ENCODE data around the gene FREY1. TPM values are rescaled to one million over a fixed set of nuclear protein-coding genes. Genes with fewer than 3 reads are reported as not detected.

FREY1 gene
- polyA plus RNA-seq, 3 donors = 0.37 TPM; not detected in 2

GRCh38 chr11:45927684-45928413 is 20.8 kb upstream of the FREY1 start:
- intact Hi-C loops (cut with micrococcal nuclease) = no loop called here
- no peak overlapping the region for H3K4me3 Mint-ChIP-seq
- peaks cover 54% of the 10 kb centered on the region for H3K4me1 Mint-ChIP-seq

GRCh38 chr11:45927332-45927683 is 20.2 kb upstream of the FREY1 start:
- Mint-ChIP-seq H3K27ac (no peak overlapping the region), H3K4me3 (no peak overlapping the region)
- H3K36me3 ChIP-seq (replicated peaks in 1 of 2; ENCODE audit: control insufficient read depth in 1 of 2, insufficient read depth in 2 of 2, low read length in 2 of 2) = peaks cover 10 to 13% of the 10 kb centered on the region in 2 donors

More at GRCh38 chr11:45927684-45928413, 20.8 kb upstream of the FREY1 start:
- H3K9ac ChIP-seq (ENCODE audit: insufficient read depth, low read length, poor library complexity, severe bottlenecking) = peak overlapping the region; percentile 15
- TF ChIP-seq CTCF (IDR thresholded peaks at IDR 0.05) = no peak
- peak in 1 of 3 donors; percentile 3 for DNase-seq
- H3K9me3 ChIP-seq (replicated peaks in 1 of 2; ENCODE audit: control insufficient read depth in 1 of 2, insufficient read depth in 1 of 2, low read length in 2 of 2) = no peaks in the 10 kb centered on the region
- 94% methylated on average over 27 of the region's 27 CpGs for WGBS (ENCODE audit: insufficient coverage)
- H4K20me1 ChIP-seq (ENCODE audit: insufficient read depth, low read length) = peaks cover 42% of the 10 kb centered on the region
- H2AFZ ChIP-seq (ENCODE audit: insufficient read depth, low read depth, low read length, poor library complexity, severe bottlenecking) = no peak overlapping the region
- no peak overlapping the region for H3K27ac ChIP-seq (ENCODE audit: low read depth in 1 of 2, low read length in 2 of 2)
- Mint-ChIP-seq H3K36me3 (peaks cover 20 to 34% of the 10 kb centered on the region in 2 donors), H3K27me3 (ENCODE audit: low read depth in 3 of 3) (peaks cover 12 to 21% (median 18%) of the 10 kb centered on the region in 3 donors), H3K9me3 (peaks cover 0 to 6% (median 4%) of the 10 kb centered on the region in 7 donors), H3K27ac (peak overlapping the region in 1 of 7 donors; percentile 65)
- H3K4me1 ChIP-seq (ENCODE audit: control insufficient read depth in 1 of 2, insufficient read depth in 2 of 2, low read length in 2 of 2) = peaks cover 40 to 43% of the 10 kb centered on the region in 2 donors
- peaks cover 24% of the 10 kb centered on the region for H3K79me2 ChIP-seq (ENCODE audit: insufficient read depth, low read length)
- peaks cover 10 to 15% of the 10 kb centered on the region in 2 donors for H3K36me3 ChIP-seq (replicated peaks in 1 of 2; ENCODE audit: control insufficient read depth in 1 of 2, insufficient read depth in 2 of 2, low read length in 2 of 2)
- H3K4me3 ChIP-seq (replicated peaks in 1 of 3; ENCODE audit: low read depth in 2 of 3, low read length in 3 of 3) = no peak overlapping the region
- no peak overlapping the region for H3K4me2 ChIP-seq (replicated peaks; ENCODE audit: extremely low read depth, low read length, poor library complexity, severe bottlenecking)
- H3K27me3 ChIP-seq (ENCODE audit: control insufficient read depth in 2 of 2, insufficient read depth in 2 of 2, low read length in 2 of 2) = peaks cover 0 to 8% of the 10 kb centered on the region in 2 donors

More at GRCh38 chr11:45927332-45927683, 20.2 kb upstream of the FREY1 start:
- peak overlapping the region; percentile 15 for H3K9ac ChIP-seq (ENCODE audit: insufficient read depth, low read length, poor library complexity, severe bottlenecking)
- no peak overlapping the region for H2AFZ ChIP-seq (ENCODE audit: insufficient read depth, low read depth, low read length, poor library complexity, severe bottlenecking)
- no peak overlapping the region for H3K4me3 ChIP-seq (replicated peaks in 1 of 3; ENCODE audit: low read depth in 2 of 3, low read length in 3 of 3)
- H3K9me3 ChIP-seq (replicated peaks in 1 of 2; ENCODE audit: control insufficient read depth in 1 of 2, insufficient read depth in 1 of 2, low read length in 2 of 2) = no peaks in the 10 kb centered on the region
- peaks cover 12 to 21% (median 19%) of the 10 kb centered on the region in 3 donors for H3K27me3 Mint-ChIP-seq (ENCODE audit: low read depth in 3 of 3)
- DNase-seq = peak in 1 of 3 donors; percentile 4
- H3K4me2 ChIP-seq (replicated peaks; ENCODE audit: extremely low read depth, low read length, poor library complexity, severe bottlenecking) = no peak overlapping the region
- peaks cover 0 to 6% (median 4%) of the 10 kb centered on the region in 7 donors for H3K9me3 Mint-ChIP-seq
- H3K4me1 Mint-ChIP-seq = peaks cover 49% of the 10 kb centered on the region
- WGBS (ENCODE audit: insufficient coverage) = 35% methylated on average over 12 of the region's 15 CpGs
- no peak overlapping the region for H3K27ac ChIP-seq (ENCODE audit: low read depth in 1 of 2, low read length in 2 of 2)
- H3K27me3 ChIP-seq (ENCODE audit: control insufficient read depth in 2 of 2, insufficient read depth in 2 of 2, low read length in 2 of 2) = peaks cover 2 to 10% of the 10 kb centered on the region in 2 donors
- peaks cover 35 to 43% of the 10 kb centered on the region in 2 donors for H3K4me1 ChIP-seq (ENCODE audit: control insufficient read depth in 1 of 2, insufficient read depth in 2 of 2, low read length in 2 of 2)
- peaks cover 15 to 29% of the 10 kb centered on the region in 2 donors for H3K36me3 Mint-ChIP-seq
- no peak for TF ChIP-seq CTCF (IDR thresholded peaks at IDR 0.05)
- H4K20me1 ChIP-seq (ENCODE audit: insufficient read depth, low read length) = peaks cover 38% of the 10 kb centered on the region
- intact Hi-C loops (cut with micrococcal nuclease) = no loop called here
- peaks cover 19% of the 10 kb centered on the region for H3K79me2 ChIP-seq (ENCODE audit: insufficient read depth, low read length)
